ENCODE measurements around the gene DCBLD2. TPM values are rescaled to one million over a fixed set of nuclear protein-coding genes. Genes with fewer than 3 reads are reported as not detected.
"Not testable (repeated sequence)": the region's sequence is repeated elsewhere in the genome, so short reads cannot be mapped to it uniquely, and the experiment has no call there.

DCBLD2 gene
- total RNA-seq, 1 donor, result 0.94 TPM

DNA sequence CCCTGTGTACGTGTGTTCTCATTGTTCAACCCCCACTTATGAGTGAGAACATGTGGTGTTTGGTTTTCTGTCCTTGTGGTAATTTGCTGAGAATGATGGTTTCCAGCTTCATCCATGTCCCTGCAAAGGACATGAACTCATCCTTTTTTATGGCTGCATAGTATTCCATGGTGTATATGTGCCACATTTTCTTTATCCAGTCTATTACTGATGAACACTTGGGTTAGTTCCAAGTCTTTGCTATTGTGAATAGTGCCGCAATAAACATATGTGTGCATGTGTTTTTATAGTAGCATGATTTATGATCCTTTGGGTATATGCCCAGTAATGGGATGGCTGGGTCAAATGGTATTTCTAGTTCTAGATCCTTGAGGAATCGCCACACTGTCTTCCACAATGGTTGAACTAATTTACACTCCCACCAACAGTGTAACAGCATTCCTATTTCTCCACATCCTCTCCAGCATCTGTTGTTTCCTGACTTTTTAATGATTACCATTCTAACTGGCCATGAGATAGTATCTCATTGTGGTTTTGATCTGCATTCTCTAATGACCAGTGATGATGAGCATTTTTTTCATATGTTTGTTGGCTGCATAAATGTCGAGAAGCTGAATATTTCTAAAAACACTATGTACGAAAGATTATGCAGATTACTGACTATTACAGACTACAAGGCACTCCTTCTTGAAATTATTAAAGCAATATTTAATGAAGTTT, 18.7 kb downstream of the DCBLD2 start:
- H3K9me3 ChIP-seq (ENCODE audit: low read depth, low read length); H3K4me3 ChIP-seq (ENCODE audit: low read length); H3K27me3 ChIP-seq (ENCODE audit: insufficient read depth, low read length); H3K4me1 ChIP-seq (ENCODE audit: insufficient read depth, low read length): not testable (repeated sequence)

DNA sequence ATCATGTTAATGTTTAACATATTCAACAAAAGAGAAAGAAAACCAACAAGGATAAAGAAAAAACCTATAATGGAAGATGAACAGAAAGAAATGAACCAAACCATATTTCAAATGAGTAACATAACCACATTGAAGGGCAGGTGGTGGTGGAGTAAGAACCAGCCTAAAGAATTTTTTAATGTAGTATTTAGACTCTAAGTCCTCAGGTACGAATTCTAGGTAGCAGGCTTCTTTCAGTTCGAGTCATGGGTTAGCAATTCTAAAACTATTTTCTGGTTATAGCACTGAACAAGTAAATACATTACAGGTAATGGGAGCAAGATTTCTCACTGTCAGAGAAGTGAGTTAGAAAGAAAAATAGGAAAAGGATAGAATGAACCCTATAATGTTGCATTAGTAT, 24.4 kb downstream of the DCBLD2 start:
- Histone ChIP-seq H3K4me1 (ENCODE audit: insufficient read depth, low read length) (no peaks in the 10 kb centered on the region), H3K4me3 (ENCODE audit: low read length) (no peak overlapping the region), H3K27me3 (ENCODE audit: insufficient read depth, low read length) (no peaks in the 10 kb centered on the region), H3K9me3 (ENCODE audit: low read depth, low read length) (no peaks in the 10 kb centered on the region)

DNA sequence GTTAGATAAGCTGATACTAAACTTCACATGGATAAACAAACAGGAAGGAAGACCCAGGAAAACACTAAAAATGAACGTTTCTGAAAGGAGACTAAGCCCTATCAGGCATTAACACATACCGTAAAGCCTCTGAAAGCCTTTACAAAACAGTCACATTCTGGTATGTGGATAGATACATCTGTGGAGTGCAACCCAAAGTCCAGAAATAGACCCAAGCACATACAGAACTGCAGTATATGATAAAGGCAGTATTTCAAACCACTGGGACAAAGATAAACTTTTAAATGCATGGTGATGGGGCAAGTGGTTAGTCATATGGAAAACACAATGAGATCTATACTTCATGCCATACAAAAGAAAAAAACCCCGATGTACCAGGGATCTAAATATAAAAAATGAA, 26.0 kb downstream of the DCBLD2 start:
- no peaks in the 10 kb centered on the region for H3K4me1 ChIP-seq (ENCODE audit: insufficient read depth, low read length)
- no peaks in the 10 kb centered on the region for H3K27me3 ChIP-seq (ENCODE audit: insufficient read depth, low read length)
- no peak overlapping the region for H3K4me3 ChIP-seq (ENCODE audit: low read length)
- H3K9me3 ChIP-seq (ENCODE audit: low read depth, low read length), result no peaks in the 10 kb centered on the region

DNA sequence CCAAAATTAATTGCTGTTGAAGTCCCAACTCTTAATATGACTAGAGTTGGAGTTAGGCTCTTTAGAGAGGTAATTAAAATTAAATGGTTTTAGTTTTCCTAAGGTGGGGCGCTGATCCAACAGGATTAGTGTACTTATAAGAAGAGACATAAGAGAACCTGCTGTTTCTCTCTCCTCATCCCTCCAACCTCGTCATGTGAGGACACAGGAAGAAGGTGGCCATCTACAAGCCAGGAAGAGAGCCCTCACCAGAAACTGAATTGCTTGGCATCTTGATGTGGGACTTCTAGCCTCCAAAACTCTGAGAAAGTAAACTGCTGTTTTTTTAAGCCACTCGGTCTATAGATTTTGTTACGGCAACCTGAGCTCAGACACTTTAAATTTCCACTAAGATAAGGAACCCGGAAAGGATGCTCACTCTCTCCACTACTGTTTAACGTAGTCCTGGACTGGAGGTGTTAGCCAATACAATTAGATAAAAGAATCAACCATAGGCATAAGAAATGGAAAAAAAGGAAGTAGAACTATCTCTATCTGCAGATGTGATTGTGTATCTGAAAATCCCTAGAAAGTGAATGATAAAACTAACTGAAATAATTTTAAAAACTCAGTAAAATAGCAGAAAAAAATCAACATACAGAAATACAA, 26.8 kb downstream of the DCBLD2 start:
- Histone ChIP-seq H3K4me3 (ENCODE audit: low read length) (no peak overlapping the region), H3K9me3 (ENCODE audit: low read depth, low read length) (no peaks in the 10 kb centered on the region), H3K4me1 (ENCODE audit: insufficient read depth, low read length) (no peaks in the 10 kb centered on the region), H3K27me3 (ENCODE audit: insufficient read depth, low read length) (no peaks in the 10 kb centered on the region)

DNA sequence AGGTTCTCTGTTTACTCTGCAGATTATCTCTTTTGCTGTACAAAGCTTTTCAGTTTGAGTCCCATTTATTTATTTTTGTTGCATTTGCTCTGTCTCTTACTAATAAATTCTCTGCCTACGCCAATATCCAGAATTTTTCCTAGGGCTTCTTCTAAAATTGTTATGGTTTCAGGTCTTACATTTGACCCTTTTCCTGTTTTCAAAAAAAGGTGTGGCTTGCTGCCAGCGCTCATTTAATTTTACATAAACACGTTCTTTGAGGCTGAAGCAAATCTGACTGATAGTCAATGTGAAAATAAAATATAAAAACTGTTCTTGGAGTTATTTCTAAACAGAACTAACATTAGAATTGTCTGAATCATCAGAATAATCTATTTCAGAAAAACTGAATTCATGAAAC, 32.1 kb downstream of the DCBLD2 start:
- Histone ChIP-seq H3K9me3 (ENCODE audit: low read depth, low read length) (no peaks in the 10 kb centered on the region), H3K4me3 (ENCODE audit: low read length) (no peak overlapping the region), H3K27me3 (ENCODE audit: insufficient read depth, low read length) (no peaks in the 10 kb centered on the region), H3K4me1 (ENCODE audit: insufficient read depth, low read length) (no peaks in the 10 kb centered on the region)

DNA sequence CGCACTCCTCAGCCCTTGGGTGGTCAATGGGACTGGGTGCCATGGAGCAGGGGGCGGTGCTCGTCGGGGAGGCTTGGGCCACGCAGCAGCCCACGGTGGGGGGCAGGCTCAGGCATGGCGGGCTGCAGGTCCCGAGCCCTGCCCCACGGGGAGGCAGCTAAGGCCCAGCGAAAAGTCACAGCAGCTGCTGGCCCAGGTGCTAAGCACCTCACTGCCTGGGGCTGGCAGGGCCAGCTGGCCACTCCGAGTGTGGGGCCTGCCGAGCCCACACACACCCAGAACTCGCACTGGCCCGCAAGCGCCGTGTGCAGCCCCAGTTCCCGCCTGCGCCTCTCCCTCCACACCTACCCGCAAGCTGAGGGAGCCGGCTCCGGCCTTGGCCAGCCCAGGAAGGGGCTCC, 43.5 kb downstream of the DCBLD2 start:
- not testable (repeated sequence) for H3K27me3 ChIP-seq (ENCODE audit: insufficient read depth, low read length); H3K4me1 ChIP-seq (ENCODE audit: insufficient read depth, low read length); H3K9me3 ChIP-seq (ENCODE audit: low read depth, low read length); H3K4me3 ChIP-seq (ENCODE audit: low read length)

DNA sequence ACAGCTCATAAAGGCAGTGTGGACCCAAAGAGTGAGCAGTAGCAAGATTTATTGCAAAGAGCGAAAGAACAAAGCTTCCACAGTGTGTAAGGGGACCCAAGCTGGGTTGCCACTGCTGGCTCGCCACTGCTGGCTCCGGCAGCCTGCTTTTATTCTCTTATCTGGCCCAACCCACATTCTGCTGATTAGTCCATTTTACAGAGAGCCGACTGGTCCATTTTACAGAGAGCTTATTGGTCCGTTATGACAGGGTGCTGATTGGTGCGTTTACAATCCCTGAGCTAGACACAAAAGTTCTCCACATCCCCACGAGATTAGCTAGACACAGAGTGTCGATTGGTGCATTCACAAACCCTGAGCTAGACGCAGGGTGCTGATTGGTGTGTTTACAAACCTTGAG, 44.2 kb downstream of the DCBLD2 start:
- H3K9me3 ChIP-seq (ENCODE audit: low read depth, low read length); H3K27me3 ChIP-seq (ENCODE audit: insufficient read depth, low read length); H3K4me3 ChIP-seq (ENCODE audit: low read length); H3K4me1 ChIP-seq (ENCODE audit: insufficient read depth, low read length): not testable (repeated sequence)

DNA sequence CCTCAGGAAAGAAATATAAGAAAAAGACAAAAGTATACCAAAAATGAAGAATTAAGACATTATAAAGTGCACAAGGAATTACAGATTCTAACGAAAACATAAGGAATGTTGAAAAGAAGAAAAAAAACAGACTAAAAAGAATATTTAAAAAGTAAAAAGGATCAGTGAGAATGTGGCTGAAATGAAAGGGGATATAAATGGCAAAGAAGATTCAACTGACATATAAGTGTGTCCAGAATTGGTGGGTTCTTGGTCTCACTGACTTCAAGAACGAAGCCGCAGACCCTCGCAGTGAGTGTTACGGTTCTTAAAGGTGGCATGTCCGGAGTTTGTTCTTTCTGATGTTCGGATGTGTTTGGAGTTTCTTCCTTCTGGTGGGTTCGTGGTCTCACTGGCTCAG, 44.8 kb downstream of the DCBLD2 start:
- no peaks in the 10 kb centered on the region for H3K9me3 ChIP-seq (ENCODE audit: low read depth, low read length)
- H3K27me3 ChIP-seq (ENCODE audit: insufficient read depth, low read length), result no peaks in the 10 kb centered on the region
- no peaks in the 10 kb centered on the region for H3K4me1 ChIP-seq (ENCODE audit: insufficient read depth, low read length)
- no peak overlapping the region for H3K4me3 ChIP-seq (ENCODE audit: low read length)

DNA sequence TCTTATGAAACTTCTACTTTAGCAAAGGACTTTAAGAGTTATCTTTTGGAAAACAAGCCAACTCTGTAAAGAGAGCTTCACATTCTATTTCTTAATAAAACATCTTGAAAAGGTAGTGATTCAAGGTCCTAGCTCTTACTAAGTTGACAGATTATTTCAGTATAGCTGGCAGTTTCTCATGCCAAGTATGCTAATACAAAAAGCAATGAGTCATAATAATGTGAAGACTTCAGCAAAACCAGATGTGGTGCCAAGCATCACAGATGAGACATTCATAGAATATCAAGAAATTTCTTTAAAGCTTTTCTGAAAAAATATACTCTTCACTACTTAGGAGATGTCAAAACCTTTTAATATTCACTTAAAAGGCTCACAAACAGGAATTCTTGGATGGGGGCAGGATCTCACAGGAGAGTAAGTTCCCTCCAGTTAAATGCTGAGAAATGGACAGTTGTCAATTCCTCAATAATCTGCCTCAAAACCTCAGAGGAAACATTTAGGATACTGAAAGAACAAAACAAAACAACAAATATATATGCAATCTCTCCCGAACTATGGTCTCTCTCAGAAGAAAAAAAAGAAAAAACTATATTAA, 45.6 kb downstream of the DCBLD2 start:
- H3K9me3 ChIP-seq (ENCODE audit: low read depth, low read length), result no peaks in the 10 kb centered on the region
- H3K27me3 ChIP-seq (ENCODE audit: insufficient read depth, low read length), result no peaks in the 10 kb centered on the region
- no peaks in the 10 kb centered on the region for H3K4me1 ChIP-seq (ENCODE audit: insufficient read depth, low read length)
- H3K4me3 ChIP-seq (ENCODE audit: low read length), result no peak overlapping the region

DNA sequence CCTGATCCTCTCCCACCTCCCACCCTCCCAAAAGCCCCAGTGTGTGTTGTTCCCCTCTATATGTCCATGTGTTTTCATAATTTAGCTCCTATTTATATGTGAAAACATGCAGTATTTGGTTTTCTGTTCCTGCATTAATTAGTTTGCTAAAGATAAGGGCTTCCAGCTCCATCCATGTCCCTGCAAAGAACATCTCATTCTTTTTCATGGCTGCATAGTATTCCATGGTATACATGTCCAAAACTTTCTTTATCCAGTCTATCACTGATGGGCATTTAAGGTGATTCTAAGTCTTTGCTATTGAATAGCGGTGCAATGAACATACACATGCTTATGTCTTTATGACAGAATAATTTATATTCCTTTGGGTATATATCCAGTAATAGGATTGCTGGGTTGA, 53.4 kb downstream of the DCBLD2 start:
- H3K4me1 ChIP-seq (ENCODE audit: insufficient read depth, low read length), result no peaks in the 10 kb centered on the region
- no peaks in the 10 kb centered on the region for H3K9me3 ChIP-seq (ENCODE audit: low read depth, low read length)
- H3K27me3 ChIP-seq (ENCODE audit: insufficient read depth, low read length), result no peaks in the 10 kb centered on the region
- H3K4me3 ChIP-seq (ENCODE audit: low read length), result no peak overlapping the region

DNA sequence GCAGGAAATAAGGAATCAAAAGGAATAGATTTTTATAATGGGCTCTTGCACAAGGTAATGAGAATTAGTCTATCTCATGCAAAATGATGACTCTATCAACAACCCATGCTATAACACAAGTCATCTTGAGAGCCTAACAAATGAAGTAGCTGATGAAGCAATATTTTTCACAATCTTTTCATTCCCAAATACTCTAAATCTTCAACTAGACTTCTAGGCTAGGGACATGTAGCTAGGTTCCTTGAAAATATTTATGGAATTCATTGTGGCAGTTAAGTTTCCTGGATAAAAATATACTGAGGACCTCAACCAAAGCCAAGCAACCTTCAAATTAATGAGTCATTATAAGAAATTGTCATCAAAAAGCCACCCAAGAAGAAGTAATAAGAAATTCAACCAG, 55.4 kb downstream of the DCBLD2 start:
- H3K27me3 ChIP-seq (ENCODE audit: insufficient read depth, low read length), result no peaks in the 10 kb centered on the region
- H3K9me3 ChIP-seq (ENCODE audit: low read depth, low read length), result no peaks in the 10 kb centered on the region
- H3K4me1 ChIP-seq (ENCODE audit: insufficient read depth, low read length), result no peaks in the 10 kb centered on the region

DNA sequence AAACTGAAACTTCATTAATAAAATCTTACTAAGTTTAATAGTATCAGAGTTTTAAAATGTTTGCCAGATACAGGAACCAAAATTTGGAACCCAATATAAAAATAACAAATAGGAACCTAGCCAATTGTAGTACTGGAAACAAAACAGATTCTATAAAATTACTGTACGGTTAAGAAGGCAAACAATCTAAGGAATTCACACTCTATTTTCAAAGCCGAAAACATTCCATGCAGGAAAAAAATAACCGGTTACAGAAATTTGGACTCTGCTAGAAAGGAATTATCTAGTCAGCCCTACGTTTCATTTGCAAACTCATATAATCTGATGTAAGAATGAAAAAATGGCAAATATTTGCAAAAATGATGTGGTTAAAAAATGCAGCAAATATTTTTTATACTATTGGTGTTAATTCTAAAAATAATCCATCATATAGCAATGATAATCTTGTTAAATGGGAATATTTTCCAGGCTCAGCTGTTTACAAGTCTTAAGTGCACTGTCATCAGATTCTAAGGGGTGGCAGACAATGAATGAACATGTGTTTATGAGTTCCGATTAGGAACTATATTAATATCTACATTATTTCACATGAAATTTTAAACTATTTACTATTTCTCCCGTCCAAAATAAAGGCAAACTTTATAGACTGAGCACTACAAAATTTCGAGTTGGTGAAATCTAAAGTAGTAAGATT, 58.1 kb downstream of the DCBLD2 start:
- H3K9me3 ChIP-seq (ENCODE audit: low read depth, low read length), result no peaks in the 10 kb centered on the region
- H3K4me3 ChIP-seq (ENCODE audit: low read length), result no peak overlapping the region
- H3K27me3 ChIP-seq (ENCODE audit: insufficient read depth, low read length), result no peaks in the 10 kb centered on the region
- H3K4me1 ChIP-seq (ENCODE audit: insufficient read depth, low read length), result no peaks in the 10 kb centered on the region

More for the DNA sequence above, 55.4 kb downstream of the DCBLD2 start:
- no peak overlapping the region for H3K4me3 ChIP-seq (ENCODE audit: low read length)

DNA sequence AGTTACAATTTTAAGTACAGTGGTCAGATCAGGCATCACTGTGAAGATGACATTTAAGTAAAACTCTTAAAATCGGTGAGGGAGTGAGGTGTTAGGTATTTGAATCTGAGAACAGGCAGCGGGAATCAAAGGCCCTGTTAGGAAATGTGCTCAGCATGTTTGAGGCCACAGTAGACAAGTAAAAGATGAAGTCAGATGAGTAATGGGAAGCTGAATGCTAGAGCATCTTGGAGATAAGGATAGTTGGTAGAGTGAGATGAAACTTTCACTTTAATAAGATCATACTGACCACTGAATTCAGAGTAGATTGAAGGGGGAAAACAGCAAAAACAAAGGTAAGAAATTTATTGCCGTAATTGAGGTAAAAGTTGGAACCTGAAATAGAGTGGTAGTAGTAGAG, 61.6 kb downstream of the DCBLD2 start:
- Histone ChIP-seq H3K9me3 (ENCODE audit: low read depth, low read length) (no peaks in the 10 kb centered on the region), H3K4me1 (ENCODE audit: insufficient read depth, low read length) (no peaks in the 10 kb centered on the region), H3K4me3 (ENCODE audit: low read length) (no peak overlapping the region), H3K27me3 (ENCODE audit: insufficient read depth, low read length) (no peaks in the 10 kb centered on the region)

DNA sequence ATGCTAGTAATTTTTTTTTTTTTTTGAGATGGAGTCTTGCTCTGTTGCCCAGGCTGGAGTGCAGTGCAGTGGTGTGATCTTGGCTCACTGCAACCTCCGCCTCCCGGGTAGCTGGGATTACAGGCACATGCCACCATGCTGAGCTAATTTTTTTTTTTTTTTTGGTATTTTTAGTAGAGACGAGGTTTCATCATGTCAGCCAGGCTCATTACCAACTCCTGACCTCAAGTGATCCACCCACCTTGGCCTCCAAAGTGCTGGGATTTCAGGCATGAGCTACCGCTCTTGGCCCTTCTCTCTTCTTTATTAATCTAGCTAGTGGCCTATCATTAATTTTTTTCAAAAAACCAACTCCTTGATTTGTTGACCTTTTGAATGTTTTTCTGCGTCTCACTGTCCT, 70.4 kb downstream of the DCBLD2 start:
- H3K4me3 ChIP-seq (ENCODE audit: low read length); H3K9me3 ChIP-seq (ENCODE audit: low read depth, low read length); H3K4me1 ChIP-seq (ENCODE audit: insufficient read depth, low read length); H3K27me3 ChIP-seq (ENCODE audit: insufficient read depth, low read length): not testable (repeated sequence)

DNA sequence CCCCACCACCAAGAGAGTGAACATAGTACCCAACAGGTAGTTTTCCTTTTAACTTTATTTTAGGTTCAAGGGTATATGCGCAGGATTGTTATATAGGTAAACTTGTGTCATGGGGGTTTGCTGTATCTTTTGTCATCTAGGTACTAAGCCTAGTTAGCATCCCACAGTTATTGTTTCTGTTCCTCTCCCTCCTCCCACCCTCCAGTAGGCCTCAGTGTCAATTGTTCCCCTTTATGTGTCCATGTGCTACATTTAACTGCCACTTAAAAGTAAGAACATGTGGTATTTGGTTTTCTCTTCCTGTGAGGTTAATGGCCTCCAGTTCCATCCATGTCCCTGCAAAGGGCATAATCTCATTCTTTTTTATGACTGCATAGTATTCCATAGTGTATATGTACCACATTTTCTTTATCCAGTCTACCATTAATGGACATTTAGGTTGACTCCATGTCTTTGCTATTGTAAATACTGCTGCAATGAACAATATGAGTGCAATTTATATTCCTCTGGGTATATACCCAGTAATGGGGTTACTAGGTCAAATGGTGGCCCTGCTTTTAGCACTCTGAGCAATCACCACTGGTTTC, 72.2 kb downstream of the DCBLD2 start:
- no peak overlapping the region for H3K4me3 ChIP-seq (ENCODE audit: low read length)
- no peaks in the 10 kb centered on the region for H3K9me3 ChIP-seq (ENCODE audit: low read depth, low read length)
- H3K27me3 ChIP-seq (ENCODE audit: insufficient read depth, low read length), result no peaks in the 10 kb centered on the region
- no peaks in the 10 kb centered on the region for H3K4me1 ChIP-seq (ENCODE audit: insufficient read depth, low read length)
